H1 (cell line): ENCODE data around the gene GGA3. TPM values are rescaled to one million over a fixed set of nuclear protein-coding genes. Genes with fewer than 3 reads are reported as not detected.

ENCODE experiments used
- ASH2L ChIP-seq: fragments of 200-600, 300-600 bp; sonication (generic); IDR thresholded peaks from one replicate; pipeline ENCODE4 v1.7.1; 2017; ENCODE audit warnings: low read length
- KDM4A ChIP-seq: IDR thresholded peaks from one replicate; pipeline ENCODE4 v1.7.1; 2012; ENCODE audit warnings: low read depth, mild to moderate bottlenecking, moderate library complexity, low read length, inconsistent platforms; ENCODE audit not compliant: severe bottlenecking
- RBBP5 ChIP-seq: IDR thresholded peaks from 2 replicates; pipeline ENCODE4 v1.7.1; 2012; ENCODE audit warnings: low read depth, mild to moderate bottlenecking, inconsistent platforms, low read length, moderate library complexity, borderline replicate concordance
- SP2 ChIP-seq: IDR thresholded peaks from 2 replicates; pipeline ENCODE4 v1.6.1; 2012; ENCODE audit warnings: mild to moderate bottlenecking, low read length, inconsistent platforms
- polyA plus RNA-seq, 7 experiments: library from polyadenylated mRNA; depleted of rRNA in 3 of 7; stranded (reverse) in 5 of 7; unstranded in 2 of 7; fragments of >200 nt in 5 of 7; fragments of 200-250 nt in 2 of 7; gene quantifications; 1 replicate in 5 of 7; 2 replicates in 1 of 7; 4 replicates in 1 of 7; pipeline versions ENCODE4 v1.2.1 to v1.2.3, GENCODE V29; 2011 to 2013; ENCODE audit warnings: missing spikeins in 2 of 7, mixed read lengths in 2 of 7
- total RNA-seq: library from RNA; stranded (reverse); fragmentation: NEBNext Ultra II Directional; extraction: Animal tissue kit (Norgen Biotek cat#: 25700); gene quantifications from 2 replicates; pipeline ENCODE4 v1.2.1, GENCODE V29; 2021

The GGA3 gene
- total and polyA plus RNA-seq, 2 of the 8 experiments (the other 6 are each of a cell fraction or from before 2014, with no cell fraction given) = 40.6 to 60.0 TPM

DNA sequence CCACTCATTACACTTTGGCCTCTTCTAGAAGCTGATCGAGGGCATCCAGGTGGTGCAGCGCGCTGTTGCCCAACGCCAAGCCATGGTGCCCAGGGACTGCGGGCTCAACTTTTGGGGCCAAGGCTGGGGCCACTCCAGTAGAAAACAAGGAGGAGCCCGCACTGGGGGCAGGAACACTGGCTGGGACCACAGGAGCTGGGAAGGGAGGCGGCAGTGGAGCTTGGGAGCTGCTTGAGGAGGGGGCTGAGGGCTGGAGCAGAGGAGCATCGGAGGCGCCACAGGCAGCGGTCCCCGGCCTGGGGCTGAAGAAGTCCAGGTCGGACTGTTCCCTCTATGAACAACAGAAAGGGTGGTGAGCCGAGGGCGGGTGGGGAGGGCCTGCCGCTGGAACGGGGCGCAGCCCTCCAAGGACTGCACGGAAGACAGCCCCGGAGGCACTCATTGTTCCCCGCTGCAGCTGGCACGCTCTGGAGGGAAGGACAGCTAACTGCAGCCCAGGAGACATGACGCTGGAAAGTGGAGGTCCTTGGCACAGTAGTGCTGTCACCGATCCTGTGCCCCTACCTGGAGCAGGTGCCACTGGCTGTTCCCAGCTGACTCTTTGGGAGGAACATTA is 21.5 kb downstream of the GGA3 start (continued):
- TF ChIP-seq ASH2L = no peak
- TF ChIP-seq RBBP5 = no peak
- no peak for TF ChIP-seq KDM4A
- TF ChIP-seq SP2 = no peak
